ENCODE measurements around the gene ARFGAP3.

GRCh38 chr22:42841444-42841843 is 15.6 kb downstream of the ARFGAP3 start:
- TF ChIP-seq POLR2A (IDR thresholded peaks at IDR 0.05) (no peak), CTCF (IDR thresholded peaks at IDR 0.05) (no peak)

Data from gastroesophageal sphincter (tissue), 3 donors.